Fibroblast of lung (primary cell): ENCODE data around the gene FBN3. TPM values are rescaled to one million over a fixed set of nuclear protein-coding genes. Genes with fewer than 3 reads are reported as not detected.

Source experiments
- DNase-seq, 2 donors: peaks; one replicate each; pipeline versions ENCODE4 v3.0.0 to v3.0.0-alpha.2; 2010; ENCODE audit warnings: low read depth in 2 of 2
- H2AFZ ChIP-seq: 2 replicates; pipeline ENCODE4 v1.5.1; 2012; ENCODE audit warnings: low read length, control low read depth, inconsistent platforms
- H3K27ac ChIP-seq: 2 replicates; pipeline ENCODE4 v1.5.1; 2011; ENCODE audit warnings: low read length, control low read depth; ENCODE audit not compliant: insufficient read depth
- H3K27me3 ChIP-seq: 2 replicates; pipeline ENCODE4 v1.5.1; 2011; ENCODE audit warnings: mild to moderate bottlenecking, low read length; ENCODE audit not compliant: control insufficient read depth, insufficient read depth
- H3K36me3 ChIP-seq: 2 replicates; pipeline ENCODE4 v1.5.1; 2011; ENCODE audit warnings: low read length; ENCODE audit not compliant: control insufficient read depth, insufficient read depth
- H3K4me1 ChIP-seq: 2 replicates; pipeline ENCODE4 v1.5.1; 2011; ENCODE audit warnings: low read length; ENCODE audit not compliant: control insufficient read depth, insufficient read depth; ENCODE audit errors: extremely low read depth
- H3K4me2 ChIP-seq: 2 replicates; pipeline ENCODE4 v1.5.1; 2011; ENCODE audit warnings: low read length, control low read depth; ENCODE audit not compliant: insufficient read depth; ENCODE audit errors: extremely low read depth
- H3K4me3 ChIP-seq, 4 experiments: fragments of 200-600 bp in 1 of 4; sonication (generic) in 1 of 4; replicated peaks in 1 of 4; 2 replicates each; pipeline ENCODE4 v1.5.1; 2011 to 2016; ENCODE audit warnings: low read length in 4 of 4, low read depth in 3 of 4, mild to moderate bottlenecking in 3 of 4, control low read depth in 2 of 4, inconsistent platforms in 1 of 4, mixed read lengths in 1 of 4; ENCODE audit not compliant: insufficient read depth in 1 of 4; ENCODE audit errors: control extremely low read depth in 1 of 4
- H3K79me2 ChIP-seq: 2 replicates; pipeline ENCODE4 v1.5.1; 2012; ENCODE audit warnings: mild to moderate bottlenecking, low read length, inconsistent platforms; ENCODE audit not compliant: control insufficient read depth, insufficient read depth
- H3K9ac ChIP-seq: 2 replicates; pipeline ENCODE4 v1.5.1; 2011; ENCODE audit warnings: mild to moderate bottlenecking, low read length, control low read depth; ENCODE audit not compliant: insufficient read depth
- H3K9me3 ChIP-seq: 2 replicates; pipeline ENCODE4 v1.5.1; 2012; ENCODE audit warnings: low read depth, low read length; ENCODE audit not compliant: control insufficient read depth, insufficient read depth
- H4K20me1 ChIP-seq: 2 replicates; pipeline ENCODE4 v1.5.1; 2011; ENCODE audit warnings: low read length; ENCODE audit not compliant: control insufficient read depth, insufficient read depth; ENCODE audit errors: extremely low read depth
- EZH2 ChIP-seq: IDR thresholded peaks from 2 replicates; pipeline ENCODE4 v1.5.1; 2012; ENCODE audit warnings: low read length, control low read depth, mild to moderate bottlenecking; ENCODE audit errors: missing control alignments
- polyA plus RNA-seq, 2 donors: library from polyadenylated mRNA; depleted of rRNA in 1 of 2; stranded (reverse) in 1 of 2; unstranded in 1 of 2; fragments of >200 nt; gene quantifications; 2 replicates each; pipeline ENCODE4 v1.2.1, GENCODE V29; 2011 to 2012; ENCODE audit warnings: missing spikeins in 1 of 2
- total RNA-seq: library from RNA; depleted of rRNA; stranded (reverse); fragments of >200 nt; gene quantifications from 2 replicates; pipeline ENCODE4 v1.2.1, GENCODE V29; 2014
- TF ChIP-seq, protein P1 (sequence below), 2 donors: IDR thresholded peaks in 1 of 2; conservative IDR thresholded peaks in 1 of 2; 1 replicate in 1 of 2; 2 replicates in 1 of 2; pipeline ENCODE4 v1.5.1; 2011 to 2012; ENCODE audit warnings: low read length in 2 of 2, control low read depth in 1 of 2, inconsistent platforms in 1 of 2, low read depth in 1 of 2, mild to moderate bottlenecking in 1 of 2

The FBN3 gene
- total and polyA plus RNA-seq, 2 donors (not counting 1 experiment from before 2014, with no cell fraction given) = under 0.01 TPM; not detected in 1

- H3K9ac ChIP-seq = no peak overlapping the region
- no peaks in the 10 kb centered on the region for H4K20me1 ChIP-seq
- no peak for DNase-seq
- H3K4me1 ChIP-seq = no peaks in the 10 kb centered on the region
- H3K27me3 ChIP-seq = peaks cover 2% of the 10 kb centered on the region
- H3K4me2 ChIP-seq = no peak overlapping the region
- no peaks in the 10 kb centered on the region for H3K9me3 ChIP-seq
- no peak overlapping the region for H3K27ac ChIP-seq
- H2AFZ ChIP-seq = no peak overlapping the region
- TF ChIP-seq, protein P1, sequence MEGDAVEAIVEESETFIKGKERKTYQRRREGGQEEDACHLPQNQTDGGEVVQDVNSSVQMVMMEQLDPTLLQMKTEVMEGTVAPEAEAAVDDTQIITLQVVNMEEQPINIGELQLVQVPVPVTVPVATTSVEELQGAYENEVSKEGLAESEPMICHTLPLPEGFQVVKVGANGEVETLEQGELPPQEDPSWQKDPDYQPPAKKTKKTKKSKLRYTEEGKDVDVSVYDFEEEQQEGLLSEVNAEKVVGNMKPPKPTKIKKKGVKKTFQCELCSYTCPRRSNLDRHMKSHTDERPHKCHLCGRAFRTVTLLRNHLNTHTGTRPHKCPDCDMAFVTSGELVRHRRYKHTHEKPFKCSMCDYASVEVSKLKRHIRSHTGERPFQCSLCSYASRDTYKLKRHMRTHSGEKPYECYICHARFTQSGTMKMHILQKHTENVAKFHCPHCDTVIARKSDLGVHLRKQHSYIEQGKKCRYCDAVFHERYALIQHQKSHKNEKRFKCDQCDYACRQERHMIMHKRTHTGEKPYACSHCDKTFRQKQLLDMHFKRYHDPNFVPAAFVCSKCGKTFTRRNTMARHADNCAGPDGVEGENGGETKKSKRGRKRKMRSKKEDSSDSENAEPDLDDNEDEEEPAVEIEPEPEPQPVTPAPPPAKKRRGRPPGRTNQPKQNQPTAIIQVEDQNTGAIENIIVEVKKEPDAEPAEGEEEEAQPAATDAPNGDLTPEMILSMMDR (conservative IDR thresholded peaks at IDR 0.05 in 1 of 2, IDR thresholded peaks at IDR 0.05 in 1 of 2; ENCODE audit: low read depth in 1 of 2, low read length in 2 of 2) = no peak
- no peak for TF ChIP-seq EZH2
- no peak overlapping the region for H3K4me3 ChIP-seq
- no peaks in the 10 kb centered on the region for H3K36me3 ChIP-seq
- no peaks in the 10 kb centered on the region for H3K79me2 ChIP-seq
Measured at GRCh38 chr19:8039231-8039630, 110.2 kb downstream of the FBN3 start.

DNA sequence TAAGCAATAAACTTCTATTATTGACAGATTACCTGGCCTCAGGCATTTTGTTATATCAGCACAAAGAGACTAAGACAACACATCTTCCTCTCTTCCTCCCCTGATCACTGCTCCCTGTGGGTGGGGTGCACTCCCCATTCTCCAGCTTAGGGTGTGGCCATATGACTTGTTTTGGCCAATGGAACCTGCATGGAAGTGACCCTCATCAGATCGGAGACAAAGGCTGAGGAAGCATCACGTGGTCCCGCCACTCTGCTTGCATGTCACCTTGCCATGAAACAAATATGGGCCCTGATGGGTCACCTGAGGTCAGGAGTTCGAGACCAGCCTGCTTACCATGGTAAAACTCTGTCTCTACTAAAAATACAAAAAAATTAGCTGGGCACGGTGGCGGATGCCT lies 110.6 kb downstream of the FBN3 start:
- Histone ChIP-seq H3K9ac (no peak overlapping the region), H3K4me2 (no peak overlapping the region), H2AFZ (no peak overlapping the region), H3K36me3 (no peaks in the 10 kb centered on the region), H3K27me3 (peaks cover 2% of the 10 kb centered on the region), H3K4me3 (no peak overlapping the region), H3K79me2 (no peaks in the 10 kb centered on the region), H3K4me1 (no peaks in the 10 kb centered on the region), H4K20me1 (no peaks in the 10 kb centered on the region), H3K27ac (no peak overlapping the region), H3K9me3 (no peaks in the 10 kb centered on the region)
- no peak for TF ChIP-seq EZH2
- TF ChIP-seq, protein P1 (conservative IDR thresholded peaks at IDR 0.05 in 1 of 2, IDR thresholded peaks at IDR 0.05 in 1 of 2; ENCODE audit: low read depth in 1 of 2, low read length in 2 of 2) = no peak
- DNase-seq = no peak

GRCh38 chr19:8036434-8037099 lies 112.8 kb downstream of the FBN3 start:
- Histone ChIP-seq H3K36me3 (no peaks in the 10 kb centered on the region), H3K4me3 (no peak overlapping the region), H4K20me1 (no peaks in the 10 kb centered on the region), H3K27me3 (peaks cover 2% of the 10 kb centered on the region), H3K4me1 (no peaks in the 10 kb centered on the region), H3K4me2 (no peak overlapping the region), H3K79me2 (no peaks in the 10 kb centered on the region), H3K27ac (no peak overlapping the region), H3K9ac (no peak overlapping the region), H3K9me3 (no peaks in the 10 kb centered on the region), H2AFZ (no peak overlapping the region)
- TF ChIP-seq, protein P1 (conservative IDR thresholded peaks at IDR 0.05 in 1 of 2, IDR thresholded peaks at IDR 0.05 in 1 of 2; ENCODE audit: low read depth in 1 of 2, low read length in 2 of 2) = no peak
- no peak for TF ChIP-seq EZH2
- no peak for DNase-seq
